SH-SY5Y (cell line): ENCODE data around the gene ARFIP2.

ENCODE experiments used
- GATA2 ChIP-seq: IDR thresholded peaks from 2 replicates; pipeline ENCODE4 v1.6.1; 2011; ENCODE audit warnings: mild to moderate bottlenecking, low read depth, low read length
- GATA3 ChIP-seq: IDR thresholded peaks from 2 replicates; pipeline ENCODE4 v1.6.1; 2011; ENCODE audit warnings: low read depth, mild to moderate bottlenecking, low read length, moderate library complexity

DNA sequence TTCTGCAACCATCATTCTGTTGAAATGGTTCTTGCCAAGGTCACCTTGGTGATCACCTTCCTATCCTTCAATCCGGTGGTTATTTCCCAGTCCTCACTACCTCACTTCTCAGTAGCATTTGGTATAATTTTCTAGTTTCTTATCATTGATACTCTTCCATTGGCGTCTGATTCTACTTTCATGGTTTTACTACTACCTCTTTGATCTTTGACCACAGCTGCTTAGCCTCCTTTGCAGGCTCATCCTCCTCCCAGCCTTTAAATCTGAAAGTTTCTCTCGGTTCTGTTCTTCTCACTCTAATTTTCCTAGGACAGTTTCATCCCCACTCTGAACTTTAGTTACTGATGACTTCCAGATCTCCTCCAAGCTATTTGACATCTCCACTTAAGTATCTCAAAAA lies 5.1 kb upstream of the ARFIP2 start:
- TF ChIP-seq GATA2 (no peak), GATA3 (no peak)
